Thyroid gland (tissue), 4 donors: ENCODE results near the gene CDH20. TPM values are rescaled to one million over a fixed set of nuclear protein-coding genes. Genes with fewer than 3 reads are reported as not detected.

Experiments used
- DNase-seq, 2 donors: peaks; one replicate each; pipeline ENCODE4 v3.0.0-alpha.2; 2019
- H3K27ac ChIP-seq, 3 donors: fragments of 200-600 bp; sonication (generic); 1 replicate in 2 of 3; 2 replicates in 1 of 3; pipeline ENCODE4 v1.5.1; 2016 to 2019; ENCODE audit warnings: mild to moderate bottlenecking in 1 of 3, moderate library complexity in 1 of 3
- H3K27me3 ChIP-seq: fragments of 200-600 bp; sonication (generic); one replicate; pipeline ENCODE4 v1.5.1; 2019
- H3K36me3 ChIP-seq, 2 donors: fragments of 200-600 bp; sonication (generic); one replicate each; pipeline ENCODE4 v1.5.1; 2016 to 2019
- H3K4me1 ChIP-seq, 2 donors: fragments of 200-600 bp; sonication (generic); one replicate each; pipeline ENCODE4 v1.5.1; 2017 to 2019
- H3K4me3 ChIP-seq, 3 donors: fragments of 200-600 bp; sonication (generic); replicated peaks in 1 of 3; 1 replicate in 2 of 3; 2 replicates in 1 of 3; pipeline ENCODE4 v1.5.1; 2016; ENCODE audit warnings: mild to moderate bottlenecking in 1 of 3
- H3K9me3 ChIP-seq: fragments of 200-600 bp; sonication (generic); one replicate; pipeline ENCODE4 v1.5.1; 2017
- CTCF ChIP-seq, 6 experiments: fragments of 200-600 bp in 3 of 6; fragments of 450-650 bp in 3 of 6; sonication (generic) in 3 of 6; IDR thresholded peaks; one replicate each; pipeline ENCODE4 v1.5.1; 2016 to 2019; ENCODE audit warnings: antibody characterized with exemption in 6 of 6, mild to moderate bottlenecking in 2 of 6, inconsistent platforms in 1 of 6, moderate library complexity in 1 of 6
- POLR2A ChIP-seq, 2 donors: fragments of 450-650 bp; IDR thresholded peaks; one replicate each; pipeline ENCODE4 v1.6.1; 2017; ENCODE audit warnings: antibody characterized with exemption in 2 of 2, mild to moderate bottlenecking in 2 of 2, moderate library complexity in 1 of 2
- WGBS, 2 donors: methylation state at CpG; one replicate each; pipeline ENCODE4 v1.1.5; 2017; 5-methylcytosine and 5-hydroxymethylcytosine counted together
- intact Hi-C: fragments of 100-400 bp; cut with DNase I; formaldehyde crosslinking; loops from one replicate; pipeline ENCODE4 v1.15.1; 2023
- total RNA-seq, 4 donors: library from RNA; depleted of rRNA; stranded (reverse); fragments of >200 nt; gene quantifications; one replicate each; pipeline ENCODE4 v1.2.3, GENCODE V29; 2016

Gene CDH20
- total RNA-seq, 4 donors from 2014 or later = 0.39 to 1.2 (median 0.65) TPM

DNA sequence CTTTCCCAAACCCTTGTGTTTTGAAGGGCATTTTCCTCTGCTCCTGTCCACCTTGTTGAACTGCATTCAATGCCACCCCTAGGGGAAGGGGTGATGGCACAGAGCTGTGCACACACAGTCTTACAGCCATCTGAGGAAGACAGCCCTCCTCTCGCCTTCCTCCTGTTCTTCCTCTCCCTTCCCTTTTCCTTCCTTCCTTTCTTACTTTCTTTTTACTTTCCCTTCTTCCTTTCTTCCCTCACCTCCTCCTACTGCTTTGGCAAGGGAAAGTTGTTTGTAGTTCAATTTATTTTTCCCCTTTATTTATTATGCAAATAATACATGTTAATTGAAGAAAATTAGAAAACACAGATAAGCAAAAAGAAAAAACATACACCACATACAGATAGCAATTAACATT is 99.4 kb downstream of the CDH20 start:
- H3K27ac ChIP-seq = no peak overlapping the region
- H3K9me3 ChIP-seq = no peaks in the 10 kb centered on the region
- intact Hi-C loops = no loop called here
- H3K27me3 ChIP-seq = no peaks in the 10 kb centered on the region
- no peak for DNase-seq
- H3K4me3 ChIP-seq = no peak overlapping the region
- TF ChIP-seq CTCF (IDR thresholded peaks at IDR 0.05) (no peak), POLR2A (IDR thresholded peaks at IDR 0.05) (no peak)
- H3K4me1 ChIP-seq = no peaks in the 10 kb centered on the region
- no peaks in the 10 kb centered on the region for H3K36me3 ChIP-seq
- WGBS, 2 donors = 73 to 90% methylated on average over 1 of the region's 1 CpG

DNA sequence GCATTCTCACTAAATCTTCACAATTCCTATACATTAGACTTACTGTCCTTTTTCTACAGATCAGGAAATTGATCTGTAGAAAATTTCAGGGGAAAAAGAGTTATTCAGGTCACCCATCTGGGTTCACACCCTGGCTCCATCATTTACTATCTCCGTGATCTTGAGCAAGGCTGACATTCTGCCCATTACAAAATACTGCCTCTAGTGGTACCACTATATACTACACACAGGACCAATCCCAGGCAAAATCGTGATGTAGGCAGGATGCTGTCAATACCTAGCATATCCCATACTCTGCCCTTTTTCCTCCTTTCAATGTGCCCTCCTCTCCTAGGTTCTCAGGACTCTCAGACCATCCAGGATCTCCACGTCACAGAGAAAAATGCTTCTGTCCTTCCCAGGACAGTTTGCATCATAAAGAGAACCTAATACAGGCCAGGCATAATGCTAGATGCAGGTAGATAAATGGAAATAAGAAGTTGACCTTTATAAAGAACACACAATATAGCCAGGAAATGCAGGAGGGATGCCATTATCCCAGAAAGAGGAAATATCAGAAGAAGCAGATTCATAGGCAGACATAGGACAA is 101.9 kb downstream of the CDH20 start:
- no peaks in the 10 kb centered on the region for H3K36me3 ChIP-seq
- DNase-seq = no peak
- TF ChIP-seq CTCF (IDR thresholded peaks at IDR 0.05) = no peak
- no peak for TF ChIP-seq POLR2A (IDR thresholded peaks at IDR 0.05)
- WGBS, 2 donors = 46 to 54% methylated on average over 3 of the region's 3 CpGs
- no peak overlapping the region for H3K27ac ChIP-seq
- no peaks in the 10 kb centered on the region for H3K27me3 ChIP-seq
- no peaks in the 10 kb centered on the region for H3K9me3 ChIP-seq
- no peak overlapping the region for H3K4me3 ChIP-seq
- no peaks in the 10 kb centered on the region for H3K4me1 ChIP-seq
- intact Hi-C loops = no loop called here

- no peak for DNase-seq
- Histone ChIP-seq H3K9me3 (no peaks in the 10 kb centered on the region), H3K36me3 (no peaks in the 10 kb centered on the region), H3K27ac (no peak overlapping the region), H3K4me1 (no peaks in the 10 kb centered on the region), H3K4me3 (no peak overlapping the region), H3K27me3 (no peaks in the 10 kb centered on the region)
- intact Hi-C loops = no loop called here
- WGBS, 2 donors = 74 to 78% methylated on average over 5 of the region's 5 CpGs
- TF ChIP-seq CTCF (IDR thresholded peaks at IDR 0.05) (no peak), POLR2A (IDR thresholded peaks at IDR 0.05) (no peak)
Measured at GRCh38 chr18:61443081-61443725, 110.0 kb downstream of the CDH20 start.

GRCh38 chr18:61448316-61448715 is 115.1 kb downstream of the CDH20 start:
- WGBS, 2 donors = 57 to 61% methylated on average over 2 of the region's 2 CpGs
- Histone ChIP-seq H3K27ac (no peak overlapping the region), H3K4me3 (no peak overlapping the region), H3K9me3 (no peaks in the 10 kb centered on the region), H3K36me3 (no peaks in the 10 kb centered on the region), H3K27me3 (no peaks in the 10 kb centered on the region), H3K4me1 (no peaks in the 10 kb centered on the region)
- TF ChIP-seq CTCF (IDR thresholded peaks at IDR 0.05) = no peak
- no peak for TF ChIP-seq POLR2A (IDR thresholded peaks at IDR 0.05)
- intact Hi-C loops = no loop called here
- DNase-seq = no peak

DNA sequence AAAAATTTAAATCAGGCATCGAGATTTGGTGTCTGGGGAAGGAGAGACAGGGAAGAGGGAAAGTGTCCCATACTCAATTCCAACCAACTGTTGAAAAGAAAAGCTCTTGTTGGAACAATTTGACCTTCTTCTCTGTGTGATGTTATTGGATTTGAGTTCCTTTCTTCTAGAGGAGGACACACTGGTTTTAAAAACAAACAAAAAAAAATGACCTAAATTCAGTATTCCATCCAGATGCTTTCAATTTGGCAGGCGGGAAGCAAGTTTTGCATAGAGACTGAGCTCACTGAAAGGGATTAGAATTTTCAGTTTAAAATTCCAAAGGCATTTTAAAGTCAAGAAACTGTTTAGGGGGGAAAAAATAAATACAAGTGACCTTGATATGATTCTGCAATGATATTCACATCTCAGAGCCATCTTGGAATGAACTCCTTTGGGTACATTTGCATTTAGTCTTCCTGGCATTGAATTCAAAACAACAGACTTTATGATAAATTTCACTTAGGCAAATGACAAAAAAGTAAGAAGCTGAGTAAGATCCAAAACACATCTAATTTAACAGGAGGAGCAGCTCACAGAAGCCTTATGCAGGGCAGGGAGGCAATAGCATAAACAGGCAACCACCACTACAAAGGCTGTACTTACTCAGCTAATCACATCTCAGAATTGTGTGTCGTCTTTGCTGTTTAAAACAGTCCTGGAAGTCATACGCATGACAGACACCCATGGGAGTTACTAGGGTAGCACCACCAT is 126.8 kb downstream of the CDH20 start:
- H3K4me3 ChIP-seq = no peak overlapping the region
- no peak for DNase-seq
- TF ChIP-seq CTCF (IDR thresholded peaks at IDR 0.05) = no peak
- no peak for TF ChIP-seq POLR2A (IDR thresholded peaks at IDR 0.05)
- intact Hi-C loops = no loop called here
- H3K9me3 ChIP-seq = no peaks in the 10 kb centered on the region
- H3K4me1 ChIP-seq = no peaks in the 10 kb centered on the region
- no peaks in the 10 kb centered on the region for H3K27me3 ChIP-seq
- no peaks in the 10 kb centered on the region for H3K36me3 ChIP-seq
- 67 to 72% methylated on average over 4 of the region's 4 CpGs for WGBS, 2 donors
- no peak overlapping the region for H3K27ac ChIP-seq
